GM12878 (cell line): ENCODE results near the gene GPC6. TPM values are rescaled to one million over a fixed set of nuclear protein-coding genes. Genes with fewer than 3 reads are reported as not detected.

ENCODE experiments used
- ATAC-seq: fragments of 200-7000 bp; cut with Tn5 transposase; 3 replicates; pipeline ENCODE4 v1.9.1; 2020; ENCODE audit warnings: mild to moderate bottlenecking, moderate library complexity
- BruUV-seq: library from RNA; stranded (reverse); fragments of 400-500 nt; replicated peaks from 2 replicates; lab custom pipeline; 2021; lab: Mats Ljungman, UMichigan
- CTCF ChIA-PET: fragments of 300-600 bp; sonication (Branson Sonifier 250); formaldehyde crosslinking; extraction: SDS; loops from one replicate; lab custom pipeline; 2021; ENCODE audit warnings: inconsistent platforms; lab: Yijun Ruan, JAX
- POLR2A ChIA-PET: fragments of 350-600 bp; formaldehyde crosslinking; extraction: SDS; loops from one replicate; lab custom pipeline; 2021; ENCODE audit warnings: inconsistent platforms; lab: Charles Lee
- RAD21 ChIA-PET: fragments of 300-600 bp; sonication (Branson Sonifier 250); formaldehyde crosslinking; loops from one replicate; lab custom pipeline; 2023; ENCODE audit warnings: antibody characterized with exemption; ENCODE audit not compliant: unreplicated experiment; lab: Charles Lee
- SMC1A ChIA-PET: fragments of 300-600 bp; sonication (Branson Sonifier 250); formaldehyde crosslinking; loops from one replicate; lab custom pipeline; 2023; ENCODE audit not compliant: unreplicated experiment, uncharacterized antibody; lab: Charles Lee
- DNase-seq: peaks from one replicate; pipeline ENCODE4 v3.0.0-alpha.2; 2011; ENCODE audit warnings: low read depth, low spot score
- FAIRE-seq: peaks from 3 replicates; lab custom pipeline; 2011; peaks lifted over from hg19 to GRCh38; lab: Jason Lieb, UNC
- H2AFZ ChIP-seq: 2 replicates; pipeline ENCODE4 v1.6.0; 2011; ENCODE audit warnings: low read depth, low read length, control low read depth; ENCODE audit not compliant: control insufficient read depth
- H3K27ac ChIP-seq: 2 replicates; pipeline ENCODE4 v1.5.1; 2011; ENCODE audit warnings: control low read depth; ENCODE audit not compliant: control insufficient read depth, insufficient read depth
- H3K27me3 ChIP-seq, 2 experiments: replicated peaks in 1 of 2; 2 replicates each; pipeline versions ENCODE4 v1.6.0 to v1.6.1; 2011; ENCODE audit warnings: low read length in 1 of 2; ENCODE audit not compliant: control insufficient read depth in 2 of 2, insufficient read depth in 2 of 2
- H3K36me3 ChIP-seq, 2 experiments: 2 replicates each; pipeline ENCODE4 v1.5.1; 2011; ENCODE audit warnings: low read length in 1 of 2; ENCODE audit not compliant: control insufficient read depth in 2 of 2, insufficient read depth in 2 of 2
- H3K4me1 ChIP-seq: 2 replicates; pipeline ENCODE4 v1.6.1; 2011; ENCODE audit warnings: mild to moderate bottlenecking, low read length, moderate library complexity, mixed read lengths; ENCODE audit not compliant: control insufficient read depth, insufficient read depth
- H3K4me2 ChIP-seq: 2 replicates; pipeline ENCODE4 v1.6.0; 2011; ENCODE audit warnings: control low read depth; ENCODE audit not compliant: control insufficient read depth, insufficient read depth
- H3K4me3 ChIP-seq: fragments of 200-600 bp; sonication (generic); 2 replicates; pipeline ENCODE4 v1.5.1; 2016
- H3K79me2 ChIP-seq: 2 replicates; pipeline ENCODE4 v1.6.0; 2011; ENCODE audit warnings: low read length; ENCODE audit not compliant: control insufficient read depth, insufficient read depth
- H3K9ac ChIP-seq: 2 replicates; pipeline ENCODE4 v1.8.0; 2011; ENCODE audit warnings: low read length, control low read depth, mixed read lengths; ENCODE audit not compliant: control insufficient read depth, insufficient read depth
- H3K9me3 ChIP-seq: replicated peaks from 3 replicates; pipeline ENCODE4 v1.5.1; 2011; ENCODE audit warnings: mild to moderate bottlenecking, low read length; ENCODE audit not compliant: control insufficient read depth, insufficient read depth
- H4K20me1 ChIP-seq: 2 replicates; pipeline ENCODE4 v1.6.0; 2011; ENCODE audit not compliant: control insufficient read depth, insufficient read depth
- CBX3 ChIP-seq: fragments of 200-600 bp; sonication (generic); IDR thresholded peaks from 2 replicates; pipeline ENCODE4 v1.6.1; 2016; ENCODE audit warnings: low read depth, borderline replicate concordance
- HDAC2 ChIP-seq: fragments of 200-600 bp; sonication (generic); IDR thresholded peaks from 2 replicates; pipeline ENCODE4 v1.6.1; 2017
- IKZF1 ChIP-seq: fragments of 450-650 bp; conservative IDR thresholded peaks from 2 replicates; pipeline ENCODE4 v1.6.1; 2017; ENCODE audit warnings: antibody characterized with exemption, mild to moderate bottlenecking
- MYC ChIP-seq: IDR thresholded peaks from 2 replicates; pipeline ENCODE4 v1.6.1; 2011; ENCODE audit warnings: mild to moderate bottlenecking, low read length, moderate library complexity, inconsistent platforms; ENCODE audit not compliant: insufficient read depth, insufficient replicate concordance, insufficient read length, severe bottlenecking
- NBN ChIP-seq: fragments of 450-650 bp; IDR thresholded peaks from 2 replicates; pipeline ENCODE4 v1.6.1; 2016
- NFXL1 ChIP-seq: fragments of 450-650 bp; IDR thresholded peaks from 2 replicates; pipeline ENCODE4 v1.6.1; 2017; ENCODE audit warnings: antibody characterized with exemption, mild to moderate bottlenecking, borderline replicate concordance
- NFYA ChIP-seq: IDR thresholded peaks from 2 replicates; pipeline ENCODE4 v1.6.1; 2011; ENCODE audit warnings: low read depth, mild to moderate bottlenecking, low read length, improper control_type of control experiment, borderline replicate concordance
- POLR2AphosphoS2 ChIP-seq: IDR thresholded peaks from 2 replicates; pipeline ENCODE4 v1.6.1; 2011; ENCODE audit warnings: low read depth, mild to moderate bottlenecking, low read length, improper control_type of control experiment, moderate library complexity
- YY1 ChIP-seq: IDR thresholded peaks from 2 replicates; pipeline ENCODE4 v1.6.1; 2011; ENCODE audit warnings: low read depth, mild to moderate bottlenecking, low read length
- ZNF207 ChIP-seq: fragments of 450-650 bp; IDR thresholded peaks from 2 replicates; pipeline ENCODE4 v1.6.1; 2014; ENCODE audit warnings: antibody characterized with exemption, mild to moderate bottlenecking, borderline replicate concordance
- in situ Hi-C: fragments of 300-500 bp; cut with MboI; formaldehyde crosslinking; loops from 9 replicates; pipeline ENCODE4 v1.14.3; 2018; ENCODE audit warnings: mixed read lengths
- intact Hi-C: fragments of 100-400 bp; cut with micrococcal nuclease; formaldehyde crosslinking; loops from one replicate; pipeline ENCODE4 v1.14.2; 2022; ENCODE audit not compliant: unreplicated experiment
- polyA plus RNA-seq, 11 experiments: library from polyadenylated mRNA; depleted of rRNA in 4 of 11; unstranded in 6 of 11; stranded (reverse) in 5 of 11; fragments of >200 nt; fragmentation: Nextera tagmentation in 4 of 11; fragmentation: Illumina TruSeq in 1 of 11; extraction: Ambion mirVana in 4 of 11; extraction: Trizol in 1 of 11; gene quantifications; 1 replicate in 1 of 11; 2 replicates in 10 of 11; pipeline versions ENCODE4 v1.2.1 to v1.2.3, GENCODE V29; 2011 to 2016; ENCODE audit warnings: inconsistent platforms in 2 of 11, missing spikeins in 2 of 11, low read depth in 1 of 11
- total RNA-seq, 4 experiments: library from RNA; depleted of rRNA in 3 of 4; stranded (reverse); fragments of >200 nt in 3 of 4; fragmentation: Illumina TruSeq in 1 of 4; extraction: Trizol in 1 of 4; gene quantifications; 2 replicates each; pipeline versions ENCODE4 v1.2.1 to v1.2.3, GENCODE V29; 2013 to 2021
- TF ChIP-seq, protein P1 (sequence below): fragments of 450-650 bp; formaldehyde crosslinking; IDR thresholded peaks from 2 replicates; pipeline ENCODE4 v1.4.0; 2022; ENCODE audit warnings: mild to moderate bottlenecking, moderate library complexity
- TF ChIP-seq, protein P2 (sequence below): IDR thresholded peaks from 2 replicates; pipeline ENCODE4 v1.6.1; 2012; ENCODE audit warnings: low read depth, low read length, improper control_type of control experiment
- TF ChIP-seq, protein P3 (sequence below): fragments of 450-650 bp; IDR thresholded peaks from 2 replicates; pipeline ENCODE4 v1.6.1; 2017; ENCODE audit warnings: borderline replicate concordance

GPC6 gene
- total and polyA plus RNA-seq, 10 of the 15 experiments (the other 5 are each of a cell fraction or from before 2014, with no cell fraction given) = 0.03 to 0.04 (median 0.03) TPM; not detected in 7

DNA sequence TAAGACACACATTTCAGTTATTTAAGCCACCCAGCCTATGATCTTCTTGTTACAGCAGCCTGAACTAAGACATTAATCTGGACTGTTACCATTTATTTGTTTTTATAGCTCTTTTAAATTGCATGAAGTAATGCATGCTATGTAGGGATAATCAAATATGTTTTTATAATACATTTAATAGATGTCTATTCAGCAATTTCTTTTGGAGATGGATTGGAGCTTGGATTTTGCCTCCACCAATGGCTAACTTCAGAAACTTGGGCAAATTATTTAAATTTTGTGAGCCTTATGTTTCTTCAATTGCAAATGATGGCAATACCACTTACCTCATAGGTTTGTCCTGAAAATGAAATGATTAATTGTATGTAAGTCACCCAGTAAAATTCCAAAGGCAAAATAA, 288.7 kb downstream of the GPC6 start:
- H3K9ac ChIP-seq = no peak overlapping the region
- no peaks in the 10 kb centered on the region for H3K4me1 ChIP-seq
- ATAC-seq (no peak), DNase-seq (no peak), FAIRE-seq (no peak)
- H3K79me2 ChIP-seq = no peaks in the 10 kb centered on the region
- H3K4me3 ChIP-seq = no peak overlapping the region
- no peak overlapping the region for H3K27ac ChIP-seq
- H3K4me2 ChIP-seq = no peak overlapping the region
- SMC1A ChIA-PET = no interaction called here
- no peaks in the 10 kb centered on the region for H3K36me3 ChIP-seq
- CTCF ChIA-PET = no interaction called here
- in situ Hi-C loops = no loop called here
- BruUV-seq = no TSS peak
- TF ChIP-seq, protein P1, sequence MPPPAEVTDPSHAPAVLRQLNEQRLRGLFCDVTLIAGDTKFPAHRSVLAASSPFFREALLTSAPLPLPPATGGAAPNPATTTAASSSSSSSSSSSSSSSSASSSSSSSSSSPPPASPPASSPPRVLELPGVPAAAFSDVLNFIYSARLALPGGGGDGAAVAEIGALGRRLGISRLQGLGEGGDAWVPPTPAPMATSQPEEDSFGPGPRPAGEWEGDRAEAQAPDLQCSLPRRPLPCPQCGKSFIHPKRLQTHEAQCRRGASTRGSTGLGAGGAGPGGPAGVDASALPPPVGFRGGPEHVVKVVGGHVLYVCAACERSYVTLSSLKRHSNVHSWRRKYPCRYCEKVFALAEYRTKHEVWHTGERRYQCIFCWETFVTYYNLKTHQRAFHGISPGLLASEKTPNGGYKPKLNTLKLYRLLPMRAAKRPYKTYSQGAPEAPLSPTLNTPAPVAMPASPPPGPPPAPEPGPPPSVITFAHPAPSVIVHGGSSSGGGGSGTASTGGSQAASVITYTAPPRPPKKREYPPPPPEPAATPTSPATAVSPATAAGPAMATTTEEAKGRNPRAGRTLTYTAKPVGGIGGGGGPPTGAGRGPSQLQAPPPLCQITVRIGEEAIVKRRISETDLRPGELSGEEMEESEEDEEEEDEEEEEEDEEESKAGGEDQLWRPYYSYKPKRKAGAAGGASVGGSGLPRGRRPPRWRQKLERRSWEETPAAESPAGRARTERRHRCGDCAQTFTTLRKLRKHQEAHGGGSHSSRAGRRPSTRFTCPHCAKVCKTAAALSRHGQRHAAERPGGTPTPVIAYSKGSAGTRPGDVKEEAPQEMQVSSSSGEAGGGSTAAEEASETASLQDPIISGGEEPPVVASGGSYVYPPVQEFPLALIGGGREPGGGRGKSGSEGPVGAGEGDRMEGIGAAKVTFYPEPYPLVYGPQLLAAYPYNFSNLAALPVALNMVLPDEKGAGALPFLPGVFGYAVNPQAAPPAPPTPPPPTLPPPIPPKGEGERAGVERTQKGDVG (CRISPR knock-in tag) = no peak
- TF ChIP-seq NBN (no peak), ZNF207 (no peak), NFXL1 (no peak), POLR2AphosphoS2 (no peak), IKZF1 (no peak)
- H2AFZ ChIP-seq = no peak overlapping the region
- intact Hi-C loops = no loop called here
- H4K20me1 ChIP-seq = no peaks in the 10 kb centered on the region
- POLR2A ChIA-PET = no interaction called here
- RAD21 ChIA-PET = no interaction called here
- H3K9me3 ChIP-seq = no peaks in the 10 kb centered on the region
- H3K27me3 ChIP-seq = no peaks in the 10 kb centered on the region

DNA sequence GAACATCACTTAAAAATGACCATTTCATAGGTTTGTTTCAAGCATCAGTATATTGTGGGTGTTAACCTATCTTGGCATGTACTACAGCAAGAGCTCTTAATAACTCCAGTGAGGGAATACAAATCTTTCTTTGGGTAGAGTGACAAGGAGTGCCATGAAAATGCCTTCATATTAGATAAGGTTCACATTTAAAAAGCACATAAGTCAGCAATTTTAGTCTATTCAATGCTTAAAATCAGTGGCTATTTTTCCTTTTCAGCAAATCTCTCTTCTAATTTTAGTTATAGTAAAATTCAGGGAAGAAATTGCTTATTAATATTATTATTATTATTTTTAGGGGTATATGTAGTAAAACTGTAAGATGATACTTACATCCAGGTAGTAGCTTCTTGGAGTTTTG, 291.1 kb downstream of the GPC6 start:
- Histone ChIP-seq H3K79me2 (no peaks in the 10 kb centered on the region), H3K36me3 (no peaks in the 10 kb centered on the region), H4K20me1 (no peaks in the 10 kb centered on the region), H3K4me3 (no peak overlapping the region), H3K4me2 (no peak overlapping the region), H3K9me3 (no peaks in the 10 kb centered on the region), H3K27ac (no peak overlapping the region), H3K27me3 (no peaks in the 10 kb centered on the region), H2AFZ (no peak overlapping the region), H3K9ac (no peak overlapping the region), H3K4me1 (no peaks in the 10 kb centered on the region)
- CTCF ChIA-PET = no interaction called here
- ATAC-seq (no peak), FAIRE-seq (no peak), DNase-seq (no peak)
- POLR2A ChIA-PET = no interaction called here
- no TSS peak for BruUV-seq
- in situ Hi-C loops = no loop called here
- RAD21 ChIA-PET = no interaction called here
- SMC1A ChIA-PET = interaction anchor here (0.5 kb wide), 1 partner anchor 1264 kb away, joined by 3 read pairs; no protein-coding TSS in a partner anchor
- intact Hi-C loops = no loop called here
- TF ChIP-seq MYC (no peak), NFYA (no peak), HDAC2 (no peak), YY1 (no peak), CBX3 (no peak)
- TF ChIP-seq, protein P2, sequence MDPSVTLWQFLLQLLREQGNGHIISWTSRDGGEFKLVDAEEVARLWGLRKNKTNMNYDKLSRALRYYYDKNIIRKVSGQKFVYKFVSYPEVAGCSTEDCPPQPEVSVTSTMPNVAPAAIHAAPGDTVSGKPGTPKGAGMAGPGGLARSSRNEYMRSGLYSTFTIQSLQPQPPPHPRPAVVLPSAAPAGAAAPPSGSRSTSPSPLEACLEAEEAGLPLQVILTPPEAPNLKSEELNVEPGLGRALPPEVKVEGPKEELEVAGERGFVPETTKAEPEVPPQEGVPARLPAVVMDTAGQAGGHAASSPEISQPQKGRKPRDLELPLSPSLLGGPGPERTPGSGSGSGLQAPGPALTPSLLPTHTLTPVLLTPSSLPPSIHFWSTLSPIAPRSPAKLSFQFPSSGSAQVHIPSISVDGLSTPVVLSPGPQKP = no peak
- TF ChIP-seq, protein P3, sequence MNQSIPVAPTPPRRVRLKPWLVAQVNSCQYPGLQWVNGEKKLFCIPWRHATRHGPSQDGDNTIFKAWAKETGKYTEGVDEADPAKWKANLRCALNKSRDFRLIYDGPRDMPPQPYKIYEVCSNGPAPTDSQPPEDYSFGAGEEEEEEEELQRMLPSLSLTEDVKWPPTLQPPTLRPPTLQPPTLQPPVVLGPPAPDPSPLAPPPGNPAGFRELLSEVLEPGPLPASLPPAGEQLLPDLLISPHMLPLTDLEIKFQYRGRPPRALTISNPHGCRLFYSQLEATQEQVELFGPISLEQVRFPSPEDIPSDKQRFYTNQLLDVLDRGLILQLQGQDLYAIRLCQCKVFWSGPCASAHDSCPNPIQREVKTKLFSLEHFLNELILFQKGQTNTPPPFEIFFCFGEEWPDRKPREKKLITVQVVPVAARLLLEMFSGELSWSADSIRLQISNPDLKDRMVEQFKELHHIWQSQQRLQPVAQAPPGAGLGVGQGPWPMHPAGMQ = no peak
